ENCODE measurements around the gene HSPG2. TPM values are rescaled to one million over a fixed set of nuclear protein-coding genes. Genes with fewer than 3 reads are reported as not detected.

HSPG2 gene
- total and polyA plus RNA-seq, 9 of the 15 experiments (the other 6 are each of a cell fraction or from before 2014, with no cell fraction given): 0.14 to 160 (median 15.7) TPM

GRCh38 chr1:21932127-21932526 lies 5.0 kb downstream of the HSPG2 start:
- no peak for ATAC-seq
- no peak overlapping the region for H3K4me3 ChIP-seq
- WGBS (ENCODE audit: insufficient coverage, low coverage, missing lambda C conversion rate): 73% methylated on average over 7 of the region's 7 CpGs
- TF ChIP-seq ZFP36 (IDR thresholded peaks at IDR 0.05; ENCODE audit: low read depth, low read length, partially characterized antibody): no peak
- no peak for TF ChIP-seq SREBF2 (CRISPR knock-in tag; IDR thresholded peaks at IDR 0.05)
- 0 out of 2 replicates have a peak, but pooled peaks have one; percentile 35 for TF ChIP-seq KAT7 (CRISPR knock-in tag; IDR thresholded peaks at IDR 0.05; ENCODE audit: borderline replicate concordance)
- TF ChIP-seq CEBPG (CRISPR knock-in tag; IDR thresholded peaks at IDR 0.05): peak; percentile 60; the same call in 1 of the 2 replicates
- TF ChIP-seq CEBPG (tag; conservative IDR thresholded peaks at IDR 0.05 in 1 of 2, IDR thresholded peaks at IDR 0.05 in 1 of 2): no peak
- no peak for TF ChIP-seq MYNN (IDR thresholded peaks at IDR 0.05)
- TF ChIP-seq MYNN (CRISPR knock-in tag; IDR thresholded peaks at IDR 0.05): no peak
- TF ChIP-seq CEBPB (tag; IDR thresholded peaks at IDR 0.05): peak; percentile 75
- H3K9me3 ChIP-seq (replicated peaks; ENCODE audit: control insufficient read depth, insufficient read depth, low read depth, low read length): no peaks in the 10 kb centered on the region
- BruUV-seq (replicated peaks): no TSS peak
- no peak overlapping the region; the same call in 1 of the 2 replicates for H3K4me2 ChIP-seq (ENCODE audit: insufficient read depth, low read length)
- ChIA-PET CTCF (ENCODE audit: low intra/inter-chr PET ratio) (no interaction called here), POLR2A (interaction anchor here (0.7 to 3.5 kb wide), 4 partner anchors 8 to 256 kb away, joined by 3 to 27 read pairs (median 6); no protein-coding TSS in a partner anchor)
- H3K27me3 ChIP-seq (ENCODE audit: control insufficient read depth in 2 of 2, insufficient read depth in 2 of 2, low read length in 2 of 2): no peaks in the 10 kb centered on the region
- peak overlapping the region; percentile 17; the same call in 2 of the 3 replicates for H3K27ac ChIP-seq (ENCODE audit: extremely low read depth, low read depth, low read length)
- H2AFZ ChIP-seq (ENCODE audit: low read depth, low read length): no peak overlapping the region
- FAIRE-seq: peak; percentile 56
- H3K9me1 ChIP-seq (ENCODE audit: control insufficient read depth, insufficient read depth, low read length): no peaks in the 10 kb centered on the region
- intact Hi-C loops (cut with micrococcal nuclease): no loop called here
- peaks cover 89% of the 10 kb centered on the region for H3K79me2 ChIP-seq (ENCODE audit: control insufficient read depth, insufficient read depth, low read length)
- DNase-seq (ENCODE audit: extremely low read depth in 1 of 4, low spot score in 3 of 4): no peak
- peaks cover 8% of the 10 kb centered on the region; the same call in 1 of the 2 replicates for H4K20me1 ChIP-seq (replicated peaks; ENCODE audit: control insufficient read depth, insufficient read depth, low read length)
- H3K4me1 ChIP-seq (replicated peaks in 1 of 2; ENCODE audit: control insufficient read depth in 2 of 2, insufficient read depth in 2 of 2, low read length in 2 of 2): peaks cover 61 to 71% of the 10 kb centered on the region in 2 experiments
- H3K36me3 ChIP-seq (ENCODE audit: control insufficient read depth, insufficient read depth, low read length): peaks cover 47% of the 10 kb centered on the region
- peak overlapping the region; percentile 4 to 86; a peak in 3 of 4 replicates for H3K9ac ChIP-seq (ENCODE audit: insufficient read depth in 1 of 2, low read depth in 2 of 2, low read length in 2 of 2)
- in situ Hi-C loops (cut with MboI): no loop called here
